NCI-H345 treated with DMSO at 0.1 percent for 48 hours (cell line): ENCODE measurements around the gene ERLIN1.
"Not testable (repeated sequence)": the region's sequence is repeated elsewhere in the genome, so short reads cannot be mapped to it uniquely, and the experiment has no call there.

Source experiments
- DNase-seq: peaks from one replicate; lab custom pipeline; 2025; ENCODE audit not compliant: unreplicated experiment; lab: John Stamatoyannopoulos, UW

Gene ERLIN1

DNA sequence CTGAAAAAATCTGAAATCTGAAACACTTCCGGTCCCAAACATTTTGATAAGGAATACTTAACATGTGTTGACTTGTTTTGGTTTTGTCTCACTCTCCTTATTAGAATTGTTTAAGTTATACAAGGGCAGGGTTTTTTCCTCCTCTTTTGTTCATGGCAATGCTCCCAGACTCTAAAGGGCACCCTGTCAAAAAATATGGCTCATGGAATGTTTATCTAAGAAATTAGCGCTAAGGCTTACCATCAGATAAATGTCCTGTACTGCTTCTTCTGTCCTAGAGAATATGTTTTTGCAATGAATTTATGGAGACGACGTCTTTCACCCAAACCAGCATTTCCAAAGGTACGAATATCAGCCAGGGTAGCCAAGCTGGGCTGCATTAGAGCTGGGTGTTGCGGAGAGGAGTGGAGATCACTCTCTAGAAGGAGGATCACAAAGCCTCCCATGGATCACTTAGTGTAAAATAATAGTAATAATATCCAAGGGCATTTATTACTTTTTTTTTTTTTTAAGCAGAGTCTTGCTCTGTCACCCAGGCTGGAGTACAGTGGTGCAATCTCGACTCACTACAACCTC lies 46.8 kb downstream of the ERLIN1 start:
- DNase-seq, result no peak

- no peak for DNase-seq
Observed at GRCh38 chr10:100135486-100135885, 50.3 kb downstream of the ERLIN1 start.

DNA sequence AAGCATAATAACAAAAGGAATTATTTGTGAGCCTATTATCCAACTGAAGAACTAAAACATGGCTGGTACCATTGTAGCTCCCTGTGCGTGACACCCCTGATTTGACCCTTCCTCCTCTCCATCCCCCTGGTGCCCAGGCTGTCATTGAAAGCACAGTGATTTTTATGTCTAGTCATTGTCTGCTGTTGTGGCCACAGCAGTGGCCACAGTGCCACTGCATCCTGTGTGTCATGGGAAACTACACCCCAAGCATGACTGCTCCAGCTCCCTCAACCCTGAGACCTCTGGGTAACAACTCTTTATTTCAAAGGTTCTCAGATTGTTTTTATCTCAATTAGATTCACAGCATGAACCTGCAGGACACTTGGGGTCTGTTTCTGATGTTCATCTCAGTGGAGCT lies 52.0 kb downstream of the ERLIN1 start:
- no peak for DNase-seq

- DNase-seq, result no peak
Observed at GRCh38 chr10:100132427-100132826, 53.4 kb downstream of the ERLIN1 start.

- DNase-seq, result no peak
Observed at GRCh38 chr10:100131571-100131970, 54.3 kb downstream of the ERLIN1 start.

GRCh38 chr10:100130831-100131230 lies 55.0 kb downstream of the ERLIN1 start:
- DNase-seq, result no peak

- DNase-seq, result no peak
Observed at GRCh38 chr10:100129424-100129823, 56.4 kb downstream of the ERLIN1 start.

- no peak for DNase-seq
Observed at GRCh38 chr10:100128951-100129350, 56.9 kb downstream of the ERLIN1 start.

- not testable (repeated sequence) for DNase-seq
Observed at GRCh38 chr10:100125335-100125734, 60.5 kb downstream of the ERLIN1 start.

GRCh38 chr10:100124097-100124496 lies 61.7 kb downstream of the ERLIN1 start:
- no peak for DNase-seq

DNA sequence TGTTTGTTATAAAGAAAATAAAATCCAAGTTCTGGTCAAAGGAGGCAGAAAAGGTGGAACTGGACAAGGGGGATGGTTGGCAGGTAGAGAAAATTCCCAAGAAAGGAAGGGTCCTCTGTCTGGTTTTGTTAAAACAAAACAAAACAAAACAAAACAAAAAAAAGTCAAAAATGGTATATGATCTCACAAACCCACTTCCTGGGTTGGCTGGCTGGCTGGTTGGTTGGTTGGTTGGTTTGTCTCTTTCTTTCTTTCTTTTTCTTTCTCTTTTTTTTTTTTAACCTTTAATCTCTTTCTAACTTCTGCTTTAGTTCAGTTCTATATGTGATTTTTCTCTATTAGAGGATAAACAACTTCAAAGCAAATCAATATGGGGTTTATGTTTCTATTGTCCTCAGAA lies 63.0 kb downstream of the ERLIN1 start:
- DNase-seq, result no peak

- no peak for DNase-seq
Observed at GRCh38 chr10:100120550-100120949, 65.3 kb downstream of the ERLIN1 start.

- no peak for DNase-seq
Observed at GRCh38 chr10:100119726-100120125, 66.1 kb downstream of the ERLIN1 start.

DNA sequence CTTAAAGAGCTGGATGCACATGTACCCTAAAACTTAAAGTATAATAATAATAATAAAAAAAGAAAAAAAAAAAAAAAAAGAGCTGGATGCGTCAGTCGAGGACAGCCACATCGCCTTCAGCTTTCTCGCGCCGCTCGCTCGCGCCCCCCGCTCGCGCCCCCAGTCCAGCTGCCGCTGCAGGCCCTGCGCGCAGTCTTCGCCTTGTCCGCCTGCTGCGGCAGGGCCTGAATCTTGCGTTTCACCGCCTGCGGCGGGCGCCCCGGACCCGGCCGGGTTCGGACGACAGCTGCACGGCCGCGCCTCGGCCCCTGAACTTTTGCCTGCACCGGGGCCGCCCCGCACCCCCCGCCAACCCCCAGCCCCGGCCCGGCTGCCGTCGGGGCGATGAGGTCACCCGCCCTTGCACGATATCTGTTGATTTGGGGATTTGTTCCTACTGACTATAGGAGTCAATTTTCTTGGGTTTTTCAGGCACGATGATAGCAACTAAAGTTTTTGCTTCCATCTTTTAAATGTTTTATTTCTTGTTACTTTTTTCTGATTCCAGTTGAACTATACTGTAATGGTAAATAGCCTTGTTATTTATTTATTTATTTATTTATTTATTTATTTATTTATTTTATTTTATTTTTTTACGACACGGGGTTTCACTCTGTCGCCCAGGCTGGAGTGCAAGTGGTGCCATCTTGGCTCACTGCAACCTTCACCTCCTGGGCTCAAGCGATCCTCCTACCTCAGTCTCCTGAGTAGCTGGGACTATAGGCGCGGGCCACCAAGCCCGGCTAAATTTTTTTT lies 70.7 kb downstream of the ERLIN1 start:
- DNase-seq, result no peak

DNA sequence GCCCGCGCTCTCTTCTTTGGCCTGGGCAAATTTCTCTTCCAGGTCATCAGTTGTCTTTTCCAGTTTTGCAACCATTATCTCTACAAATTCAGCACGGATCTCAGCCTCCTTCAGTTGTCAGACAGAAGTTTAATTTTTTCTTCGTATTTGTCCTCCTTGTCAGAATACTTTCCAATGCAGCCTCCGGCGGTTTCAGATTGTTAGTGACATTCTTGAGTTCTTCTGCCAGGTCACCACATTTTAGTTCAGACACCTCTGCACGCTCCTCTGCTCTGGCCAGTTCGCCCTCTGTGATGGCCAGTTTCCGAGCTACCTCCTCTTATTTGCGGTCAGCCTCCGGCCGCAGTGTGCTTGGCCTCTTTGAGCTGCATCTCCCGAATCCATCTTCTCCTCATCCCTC lies 71.4 kb downstream of the ERLIN1 start:
- no peak for DNase-seq

- no peak for DNase-seq
Observed at GRCh38 chr10:100109670-100110069, 76.2 kb downstream of the ERLIN1 start.

GRCh38 chr10:100106865-100107264 lies 79.0 kb downstream of the ERLIN1 start:
- DNase-seq, result no peak

DNA sequence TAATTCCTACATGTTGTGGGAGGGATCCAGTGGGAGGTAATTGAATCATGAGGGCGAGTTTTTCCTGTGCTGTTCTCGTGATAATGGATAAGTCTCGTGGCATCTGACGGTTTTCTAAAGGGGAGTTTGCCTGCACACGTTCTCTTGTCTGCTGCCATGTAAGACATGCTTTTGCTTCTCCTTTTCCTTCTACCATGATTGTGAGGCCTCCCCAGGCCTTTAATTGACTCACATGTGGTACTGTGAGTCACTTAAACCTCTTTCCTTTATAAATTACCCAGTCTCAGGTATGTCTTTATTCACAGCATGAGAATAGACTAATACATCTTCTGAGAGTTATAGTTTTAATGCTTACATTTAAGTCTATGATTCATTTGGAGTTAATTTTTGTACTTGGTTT lies 81.5 kb downstream of the ERLIN1 start:
- no peak for DNase-seq

- no peak for DNase-seq
Observed at GRCh38 chr10:100103581-100103980, 82.2 kb downstream of the ERLIN1 start.

GRCh38 chr10:100101192-100102076 lies 84.4 kb downstream of the ERLIN1 start:
- DNase-seq, result no peak

DNA sequence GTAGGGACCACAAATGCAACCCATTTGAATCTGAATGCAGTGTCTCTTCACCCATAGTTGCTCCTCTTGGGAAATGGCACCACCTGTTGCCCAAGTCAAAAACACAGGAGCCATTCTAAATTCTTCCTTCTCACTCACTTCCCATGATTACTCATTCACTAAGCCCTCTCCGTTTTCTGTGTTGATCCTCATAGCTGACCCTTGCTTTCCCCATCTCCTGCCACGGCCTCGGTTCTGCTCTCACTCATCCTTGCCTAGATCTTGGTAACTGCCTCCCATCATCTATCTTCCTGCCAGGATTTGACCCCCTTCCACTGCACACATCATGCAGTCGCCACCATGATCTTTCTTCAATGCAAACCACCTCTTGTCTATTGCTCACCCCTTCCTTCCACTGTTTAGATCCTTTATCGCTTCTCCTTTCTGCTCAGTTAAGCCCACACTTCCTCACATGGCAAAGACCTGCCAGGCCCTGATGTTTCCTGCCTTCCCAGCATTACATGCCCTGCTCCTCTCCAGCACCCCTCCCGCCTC lies 85.1 kb downstream of the ERLIN1 start:
- DNase-seq, result no peak
